Measurements from ENCODE around the gene ANKRD31. TPM values are rescaled to one million over a fixed set of nuclear protein-coding genes. Genes with fewer than 3 reads are reported as not detected.
"Not testable (repeated sequence)": the region's sequence is repeated elsewhere in the genome, so short reads cannot be mapped to it uniquely, and the experiment has no call there.

ANKRD31 gene
- polyA plus RNA-seq, 2 of the 4 experiments (the other 2 are of a cell fraction) = 0.15 to 0.49 TPM

DNA sequence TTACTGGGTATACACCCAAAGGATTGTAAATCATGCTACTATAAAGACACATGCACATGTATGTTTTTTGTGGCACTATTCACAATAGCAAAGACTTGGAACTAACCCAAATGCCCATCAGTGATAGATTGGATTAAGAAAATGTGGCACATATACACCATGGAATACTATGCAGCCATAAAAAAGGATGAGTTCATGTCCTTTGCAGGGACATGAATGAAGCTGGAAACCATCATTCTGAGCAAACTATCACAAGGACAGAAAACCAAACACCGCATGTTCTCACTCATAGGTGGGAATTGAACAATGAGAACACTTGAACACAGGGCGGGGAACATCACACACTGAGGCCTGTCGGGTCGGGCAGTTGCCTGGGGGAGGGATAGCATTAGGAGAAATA, 61.8 kb downstream of the ANKRD31 start:
- FAIRE-seq; DNase-seq (ENCODE audit: low read depth in 1 of 2, low spot score in 1 of 2); POLR2A ChIA-PET; CTCF ChIA-PET; ATAC-seq; H3K27ac ChIP-seq; H3K4me2 ChIP-seq; H3K9me3 ChIP-seq; H3K4me3 ChIP-seq; H3K4me1 ChIP-seq: not testable (repeated sequence)
- WGBS (ENCODE audit: missing lambda C conversion rate) = 75% methylated on average over 4 of the region's 4 CpGs

DNA sequence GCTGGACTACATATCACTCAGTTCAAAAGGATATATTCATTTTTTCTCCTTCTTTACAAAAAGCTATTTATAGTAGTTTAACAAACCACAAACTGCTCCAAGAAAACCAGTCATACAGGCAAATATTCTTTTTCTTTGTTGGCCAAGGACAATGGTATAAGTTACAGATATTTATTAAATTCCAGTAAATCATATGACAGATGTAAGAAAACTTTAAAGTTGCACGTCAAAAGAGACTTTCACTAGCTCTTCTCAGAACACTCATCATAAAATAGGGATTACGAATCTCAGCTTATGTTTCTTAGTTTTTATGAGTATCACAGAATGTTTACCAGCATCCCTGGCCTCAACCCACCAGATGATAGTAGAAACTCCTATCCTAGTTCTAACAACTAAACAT, 67.2 kb downstream of the ANKRD31 start:
- TF ChIP-seq FOXS1 (CRISPR knock-in tag; IDR thresholded peaks at IDR 0.05) (no peak), POLR2AphosphoS2 (conservative IDR thresholded peaks at IDR 0.05; ENCODE audit: low read length) (no peak)
- Histone ChIP-seq H3K9me3 (0 out of 3 replicates have a peak, but pooled peaks cover 3% of the 10 kb centered on the region), H3K4me1 (no peaks in the 10 kb centered on the region), H3K4me2 (no peak overlapping the region), H3K4me3 (no peak overlapping the region), H3K27ac (no peak overlapping the region)
- 48% methylated on average over 2 of the region's 2 CpGs for WGBS (ENCODE audit: missing lambda C conversion rate)
- ATAC-seq (no peak), DNase-seq (ENCODE audit: low read depth in 1 of 2, low spot score in 1 of 2) (no peak), FAIRE-seq (no peak)
- ChIA-PET POLR2A (no interaction called here), CTCF (interaction anchor here (1.1 kb wide), 1 partner anchor 8 kb away, joined by 3 read pairs; no protein-coding TSS in a partner anchor)

DNA sequence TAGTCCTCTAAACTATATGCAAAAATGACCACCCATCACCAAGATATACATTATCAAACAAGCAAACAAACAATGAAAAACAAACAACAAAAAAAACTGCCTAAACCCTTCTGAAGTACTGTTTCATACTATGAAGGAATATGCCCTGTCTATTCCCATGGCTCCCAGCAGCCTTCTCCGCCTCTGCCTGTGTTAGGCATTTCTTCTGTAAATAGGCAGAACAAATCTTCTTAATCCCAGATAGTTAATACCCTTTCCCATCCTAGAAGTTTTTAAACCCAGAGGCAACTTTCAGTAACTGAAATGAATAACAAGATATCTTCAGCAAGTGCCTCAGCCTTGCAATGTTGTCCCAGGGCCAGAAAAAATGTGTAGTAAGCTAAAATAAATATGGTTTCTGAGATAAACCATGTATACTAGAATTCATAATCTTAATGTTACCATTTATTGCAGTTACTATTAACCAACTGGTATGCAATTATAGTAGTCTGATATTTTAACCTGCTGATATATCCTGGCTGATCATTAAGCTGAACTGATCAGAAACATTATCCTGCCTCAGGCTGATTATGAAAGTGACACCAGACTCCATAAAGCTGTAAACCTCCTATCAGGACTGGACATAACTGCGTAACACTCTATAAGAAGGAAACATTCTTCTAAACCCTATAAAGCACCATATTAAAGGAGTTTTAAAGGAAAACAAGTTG, 68.5 kb downstream of the ANKRD31 start:
- no peak for TF ChIP-seq ZSCAN20 (CRISPR knock-in tag; IDR thresholded peaks at IDR 0.05)
- TF ChIP-seq TFCP2L1 (CRISPR knock-in tag; IDR thresholded peaks at IDR 0.05) = no peak
- TF ChIP-seq TP53 (CRISPR knock-in tag; IDR thresholded peaks at IDR 0.05) = no peak
- Histone ChIP-seq H3K4me1 (no peaks in the 10 kb centered on the region), H3K9me3 (no peaks in the 10 kb centered on the region), H3K4me2 (no peak overlapping the region), H3K27ac (no peak overlapping the region), H3K4me3 (no peak overlapping the region)
- WGBS (ENCODE audit: missing lambda C conversion rate) = 71% methylated on average over 2 of the region's 2 CpGs
- ChIA-PET CTCF (interaction anchor here (1.1 kb wide), 1 partner anchor 9 kb away, joined by 3 read pairs; no protein-coding TSS in a partner anchor), POLR2A (no interaction called here)
- ATAC-seq (no peak), DNase-seq (ENCODE audit: low read depth in 1 of 2, low spot score in 1 of 2) (no peak), FAIRE-seq (peak; percentile 68)

DNA sequence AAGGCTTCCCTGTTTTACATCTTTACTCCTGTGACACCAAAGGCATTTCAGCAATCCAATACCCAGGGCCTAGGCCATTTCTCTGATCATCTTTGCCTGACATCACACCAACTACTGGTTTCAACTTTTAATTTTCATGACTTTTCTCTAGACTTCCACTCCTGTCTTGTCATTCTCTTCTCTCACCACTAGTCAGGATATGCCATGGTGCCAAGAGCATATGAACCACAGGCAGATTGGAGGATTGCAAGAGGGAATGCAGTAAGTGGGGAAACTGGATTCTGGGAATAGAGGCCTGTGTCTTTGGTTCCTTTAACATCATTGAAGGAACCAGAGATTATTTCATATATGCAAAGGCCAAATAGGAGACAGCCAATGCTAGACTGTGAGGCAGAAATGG, 69.3 kb downstream of the ANKRD31 start:
- Histone ChIP-seq H3K27ac (no peak overlapping the region), H3K4me1 (no peaks in the 10 kb centered on the region), H3K4me3 (no peak overlapping the region), H3K9me3 (peaks cover 3% of the 10 kb centered on the region; the same call in 1 of the 3 replicates), H3K4me2 (no peak overlapping the region)
- ATAC-seq (peak; percentile 80 to 86), DNase-seq (ENCODE audit: low read depth in 1 of 2, low spot score in 1 of 2) (peak; percentile 31 to 33), FAIRE-seq (no peak)
- CTCF ChIA-PET = no interaction called here
- POLR2A ChIA-PET = no interaction called here
- TF ChIP-seq PHF8 (IDR thresholded peaks at IDR 0.05; ENCODE audit: borderline replicate concordance, low read depth) = no peak
- TF ChIP-seq NPAS2 (CRISPR knock-in tag; IDR thresholded peaks at IDR 0.05; ENCODE audit: borderline replicate concordance) = no peak
- TF ChIP-seq, protein P1, sequence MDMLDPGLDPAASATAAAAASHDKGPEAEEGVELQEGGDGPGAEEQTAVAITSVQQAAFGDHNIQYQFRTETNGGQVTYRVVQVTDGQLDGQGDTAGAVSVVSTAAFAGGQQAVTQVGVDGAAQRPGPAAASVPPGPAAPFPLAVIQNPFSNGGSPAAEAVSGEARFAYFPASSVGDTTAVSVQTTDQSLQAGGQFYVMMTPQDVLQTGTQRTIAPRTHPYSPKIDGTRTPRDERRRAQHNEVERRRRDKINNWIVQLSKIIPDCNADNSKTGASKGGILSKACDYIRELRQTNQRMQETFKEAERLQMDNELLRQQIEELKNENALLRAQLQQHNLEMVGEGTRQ (IDR thresholded peaks at IDR 0.05) = no peak
- TF ChIP-seq ZSCAN20 (CRISPR knock-in tag; IDR thresholded peaks at IDR 0.05) = no peak
- TF ChIP-seq MYC (IDR thresholded peaks at IDR 0.05; ENCODE audit: borderline replicate concordance, low read length) = no peak

DNA sequence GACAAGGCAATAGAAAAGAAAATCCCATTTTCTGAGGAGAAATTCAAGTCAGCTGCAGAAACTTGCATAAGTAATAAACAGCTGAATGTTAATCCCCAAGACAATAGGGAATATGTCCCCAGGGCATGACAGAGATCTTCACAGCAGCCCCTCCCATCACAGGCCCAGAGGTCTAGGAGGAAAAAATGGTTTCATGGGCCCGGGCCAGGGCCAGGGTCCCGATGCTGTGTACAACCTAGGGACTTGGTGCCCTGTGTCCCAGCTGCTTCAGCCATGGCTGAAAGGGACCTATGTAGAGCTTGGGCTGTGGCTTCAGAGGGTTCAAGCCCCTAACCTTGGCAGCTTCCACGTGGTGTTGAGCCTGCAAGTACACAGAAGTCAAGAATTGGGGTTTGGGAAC, 75.2 kb downstream of the ANKRD31 start:
- 34% methylated on average over 2 of the region's 3 CpGs for WGBS (ENCODE audit: missing lambda C conversion rate)
- H3K4me3 ChIP-seq; H3K4me1 ChIP-seq; H3K4me2 ChIP-seq; CTCF ChIA-PET; ATAC-seq; FAIRE-seq; DNase-seq (ENCODE audit: low read depth in 1 of 2, low spot score in 1 of 2); H3K27ac ChIP-seq; POLR2A ChIA-PET: not testable (repeated sequence)
- TF ChIP-seq ZFP36 (IDR thresholded peaks at IDR 0.05; ENCODE audit: borderline replicate concordance, partially characterized antibody) = peak; percentile 91
- peaks cover 25% of the 10 kb centered on the region for H3K9me3 ChIP-seq

DNA sequence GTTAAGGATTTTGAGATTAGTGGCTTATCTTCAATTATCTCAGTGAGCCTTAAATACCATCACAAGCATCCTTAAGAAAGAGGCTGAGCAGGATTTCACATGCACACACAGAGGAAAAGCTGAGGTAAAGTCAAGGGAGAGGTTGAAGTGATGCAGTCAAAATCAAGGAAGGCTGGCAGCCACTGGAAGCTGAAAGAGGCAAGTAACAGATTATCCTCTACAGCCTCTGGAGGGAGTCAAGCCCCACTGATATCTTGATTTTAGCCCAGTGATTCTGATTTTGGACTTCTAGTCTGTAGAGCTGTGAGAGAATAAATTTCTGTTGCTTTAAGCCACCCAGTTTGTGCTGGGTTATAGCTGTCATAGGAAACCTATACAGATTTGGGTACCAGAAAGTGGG, 80.1 kb downstream of the ANKRD31 start:
- Histone ChIP-seq H3K4me2 (no peak overlapping the region), H3K4me3 (no peak overlapping the region), H3K27ac (no peak overlapping the region), H3K4me1 (no peaks in the 10 kb centered on the region), H3K9me3 (peaks cover 14% of the 10 kb centered on the region)
- FAIRE-seq (no peak), DNase-seq (ENCODE audit: low read depth in 1 of 2, low spot score in 1 of 2) (peak in 1 of 2 experiments; percentile 17), ATAC-seq (peak; percentile 19 to 57; a peak in 3 of 6 replicates)
- ChIA-PET CTCF (interaction anchor here (1.5 kb wide), 1 partner anchor 10 kb away, joined by 4 read pairs; no protein-coding TSS in a partner anchor), POLR2A (no interaction called here)
- TF ChIP-seq RAD21 (conservative IDR thresholded peaks at IDR 0.05 in 1 of 2, IDR thresholded peaks at IDR 0.05 in 1 of 2) (peak; percentile 30 to 43; a peak in 4 of 5 replicates), EP300 (IDR thresholded peaks at IDR 0.05) (no peak), NFE2L2 (conservative IDR thresholded peaks at IDR 0.05; ENCODE audit: low read length) (no peak), POLR2A (IDR thresholded peaks at IDR 0.05; ENCODE audit: low read length) (no peak), FOSL2 (IDR thresholded peaks at IDR 0.05) (no peak), FOSL2 (CRISPR knock-in tag; IDR thresholded peaks at IDR 0.05) (no peak), CEBPB (IDR thresholded peaks at IDR 0.05) (no peak)
